HG02588 (cell line): ENCODE data around the gene CD40.

Source experiments
- ATAC-seq: cut with Tn5 transposase; IDR thresholded peaks from one replicate; pipeline ENCODE4 v1.9.1; 2021; ENCODE audit warnings: mild to moderate bottlenecking, moderate library complexity; ENCODE audit not compliant: unreplicated experiment

CD40 gene

DNA sequence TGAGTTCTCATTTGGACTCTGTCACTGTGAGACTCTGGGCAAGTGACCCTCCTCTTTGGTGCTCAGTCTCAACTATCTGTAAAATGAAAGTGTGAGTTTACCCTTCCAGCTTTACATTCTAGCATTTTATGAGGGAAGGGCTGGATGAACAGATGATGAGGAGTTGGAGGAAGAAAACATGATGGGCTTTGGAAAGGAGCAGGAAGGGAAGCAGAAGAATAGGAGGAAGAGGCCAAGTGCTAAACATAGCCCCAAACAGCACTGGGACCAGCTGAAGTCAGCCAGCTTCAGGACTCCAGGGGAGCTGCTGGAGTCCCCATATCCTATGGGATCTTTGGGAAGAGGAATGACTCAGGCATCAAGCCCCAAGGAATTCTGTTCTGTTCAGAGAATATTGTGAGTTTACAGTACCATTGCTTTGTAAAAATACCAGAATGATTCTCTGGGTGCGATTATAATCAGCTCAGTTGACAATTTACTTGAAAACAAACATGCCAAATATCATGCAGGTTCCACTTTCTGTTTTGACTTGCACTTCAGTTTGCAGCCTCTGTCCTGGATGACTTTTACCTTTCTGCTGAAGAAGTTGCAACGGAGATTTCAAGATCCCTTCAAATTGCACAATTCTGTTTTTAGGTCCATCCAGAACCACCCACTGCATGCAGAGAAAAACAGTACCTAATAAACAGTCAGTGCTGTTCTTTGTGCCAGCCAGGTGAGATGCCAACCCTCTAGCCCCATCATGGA is 3.2 kb downstream of the CD40 start:
- no peak for ATAC-seq

DNA sequence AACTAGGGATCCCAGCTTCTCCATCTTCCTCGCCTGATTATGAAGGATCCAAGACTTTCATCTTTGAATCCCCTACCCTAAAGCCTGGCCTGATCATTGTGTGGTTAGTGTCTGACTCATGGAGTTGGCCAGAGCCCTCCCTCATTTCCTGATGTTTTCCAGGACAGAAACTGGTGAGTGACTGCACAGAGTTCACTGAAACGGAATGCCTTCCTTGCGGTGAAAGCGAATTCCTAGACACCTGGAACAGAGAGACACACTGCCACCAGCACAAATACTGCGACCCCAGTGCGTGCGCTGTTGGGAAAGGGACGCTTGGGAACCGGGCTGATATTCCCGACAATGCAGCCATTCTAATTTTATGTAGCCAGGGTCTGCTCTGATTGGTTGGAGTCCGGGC is 4.0 kb downstream of the CD40 start:
- no peak for ATAC-seq

- no peak for ATAC-seq
These were observed 4.7 kb downstream of the CD40 start for GRCh38 chr20:46122516-46123481.

DNA sequence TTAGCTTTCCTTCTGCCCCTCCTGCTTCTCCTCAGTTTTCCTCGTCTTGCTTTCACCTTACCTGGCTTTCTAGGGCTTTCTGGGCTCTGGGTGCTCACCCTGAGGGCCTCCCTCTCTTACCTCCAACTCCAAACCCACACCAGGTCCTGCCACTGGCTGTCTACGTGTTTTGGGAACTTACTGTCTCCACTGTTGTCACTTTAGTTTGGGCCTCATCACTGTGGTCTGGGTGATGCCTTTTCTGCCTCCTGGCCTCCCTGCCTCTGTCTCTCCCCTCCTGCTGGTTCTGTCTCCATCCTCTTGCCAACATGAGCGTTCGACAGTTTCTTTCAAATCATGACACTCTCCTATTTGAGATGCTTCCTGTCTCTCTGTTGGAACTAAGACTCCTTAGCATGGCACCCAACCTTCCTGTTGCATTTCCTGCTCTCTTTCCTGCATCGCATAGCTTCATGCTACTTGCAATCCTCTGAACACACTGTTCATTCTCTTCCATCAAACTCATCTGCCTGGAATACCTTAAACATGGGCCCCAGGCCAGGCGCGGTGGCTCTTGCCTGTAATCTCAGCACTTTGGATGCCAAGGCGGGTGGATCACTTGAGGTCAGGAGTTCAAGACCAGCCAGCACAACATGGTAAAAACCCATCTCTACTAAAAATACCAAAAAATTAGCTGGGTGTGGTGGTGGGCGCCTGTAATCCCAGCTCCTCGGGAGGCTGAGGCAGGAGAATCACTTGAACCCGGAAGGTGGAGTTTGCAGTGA is 5.5 kb downstream of the CD40 start:
- ATAC-seq: no peak

DNA sequence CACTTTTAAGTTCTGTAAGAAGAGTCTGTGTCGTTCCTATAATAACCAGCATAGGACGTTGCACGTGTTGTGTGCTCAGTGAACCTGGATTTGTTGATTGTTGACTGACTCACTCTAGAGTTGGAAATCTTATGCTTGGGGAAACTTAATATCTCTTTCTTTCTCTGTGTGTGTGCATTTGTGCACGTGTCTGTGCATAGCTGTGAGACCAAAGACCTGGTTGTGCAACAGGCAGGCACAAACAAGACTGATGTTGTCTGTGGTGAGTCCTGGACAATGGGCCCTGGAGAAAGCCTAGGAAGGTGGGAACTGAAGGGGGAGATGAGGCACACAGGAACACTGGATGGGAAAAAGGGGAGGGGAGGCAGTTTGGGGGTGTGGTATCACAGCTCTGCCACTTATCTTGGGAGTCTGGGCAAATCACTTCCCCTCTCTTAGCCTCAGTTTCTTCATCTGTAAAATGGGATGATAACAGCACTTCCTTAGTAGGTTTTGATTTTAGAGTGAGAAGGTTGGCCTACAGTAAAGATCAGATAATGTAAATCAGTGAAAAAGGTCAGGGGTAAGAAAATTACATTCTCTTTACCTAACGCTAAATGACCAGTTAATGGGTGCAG is 8.4 kb downstream of the CD40 start:
- no peak for ATAC-seq

- ATAC-seq: no peak
These were observed 9.4 kb downstream of the CD40 start for GRCh38 chr20:46127396-46128010.

DNA sequence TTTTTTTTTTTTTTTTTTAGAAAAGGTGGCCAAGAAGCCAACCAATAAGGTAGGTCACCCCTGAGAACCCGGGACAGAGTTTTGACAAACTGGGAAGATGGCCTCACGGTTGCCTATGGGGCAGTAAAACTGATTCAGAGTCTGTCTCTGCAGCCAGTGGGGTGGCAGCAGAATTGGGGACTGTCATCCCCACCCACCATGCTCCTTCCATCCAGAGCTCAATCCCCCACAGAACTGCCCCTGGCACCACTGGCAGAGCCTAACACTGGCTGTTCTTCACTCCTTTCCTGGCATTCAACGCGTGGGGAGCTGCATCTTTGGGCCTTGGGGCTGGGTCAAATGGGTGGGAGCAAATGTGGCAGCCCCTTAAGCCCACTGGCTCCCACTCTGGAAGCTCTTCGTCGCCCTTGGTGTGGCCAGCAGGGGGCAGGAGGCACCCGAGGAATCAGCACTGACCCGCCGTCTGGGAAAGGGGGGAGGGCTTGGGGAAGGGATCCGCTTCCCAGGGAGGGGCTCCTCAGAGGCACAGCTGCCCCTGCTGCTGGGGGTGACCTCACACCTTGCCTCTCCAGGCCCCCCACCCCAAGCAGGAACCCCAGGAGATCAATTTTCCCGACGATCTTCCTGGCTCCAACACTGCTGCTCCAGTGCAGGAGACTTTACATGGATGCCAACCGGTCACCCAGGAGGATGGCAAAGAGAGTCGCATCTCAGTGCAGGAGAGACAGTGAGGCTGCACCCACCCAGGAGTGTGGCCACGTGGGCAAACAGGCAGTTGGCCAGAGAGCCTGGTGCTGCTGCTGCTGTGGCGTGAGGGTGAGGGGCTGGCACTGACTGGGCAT is 10.4 kb downstream of the CD40 start:
- no peak for ATAC-seq

GRCh38 chr20:46129955-46130481 is 11.9 kb downstream of the CD40 start:
- no peak for ATAC-seq

GRCh38 chr20:46130534-46130933 is 12.4 kb downstream of the CD40 start:
- no peak for ATAC-seq

DNA sequence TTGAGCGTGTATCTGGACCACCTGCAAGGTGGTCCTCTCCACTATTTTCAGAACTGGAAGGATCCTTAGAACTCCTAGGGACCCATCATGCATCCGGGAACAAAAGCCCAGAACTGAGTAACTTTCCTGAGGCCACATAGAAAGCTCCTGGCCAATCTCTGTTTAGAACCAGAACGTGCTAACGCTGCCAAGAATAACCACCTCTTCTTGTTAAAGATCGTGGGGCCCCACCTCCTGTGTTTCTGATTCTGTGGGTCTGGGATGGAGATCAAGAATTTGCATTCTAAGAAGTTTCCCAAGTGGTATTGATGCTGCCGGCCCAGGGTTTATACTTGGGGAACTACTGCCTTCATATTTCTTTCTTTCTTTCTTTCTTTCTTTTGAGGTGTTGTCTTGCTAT is 13.3 kb downstream of the CD40 start:
- no peak for ATAC-seq

- ATAC-seq: peak; percentile 51
These were observed 14.6 kb downstream of the CD40 start for GRCh38 chr20:46132705-46133120.

- ATAC-seq: no peak
These were observed 16.0 kb downstream of the CD40 start for GRCh38 chr20:46133886-46134654.

DNA sequence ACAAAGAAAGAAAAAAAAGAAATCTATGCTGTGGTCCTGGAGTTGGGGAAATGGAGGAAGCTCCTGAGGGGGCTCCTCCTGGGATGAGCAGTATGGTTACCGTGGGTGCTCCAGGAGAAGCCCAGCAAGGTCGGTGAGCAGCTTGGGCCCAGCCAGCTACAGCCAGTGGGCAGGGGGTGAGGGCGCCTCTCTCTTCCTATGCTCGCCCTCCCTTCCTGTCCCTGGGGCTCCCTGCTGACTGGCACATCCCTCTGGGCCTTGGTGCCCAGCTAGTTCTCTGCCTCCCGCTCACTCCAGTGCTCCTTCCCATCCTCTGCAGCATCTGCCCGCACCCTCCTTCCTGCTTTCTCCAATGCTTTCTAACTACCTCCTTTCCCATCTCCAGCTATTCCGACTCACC is 16.6 kb downstream of the CD40 start:
- no peak for ATAC-seq

GRCh38 chr20:46135856-46136633 is 17.9 kb downstream of the CD40 start:
- ATAC-seq: no peak

DNA sequence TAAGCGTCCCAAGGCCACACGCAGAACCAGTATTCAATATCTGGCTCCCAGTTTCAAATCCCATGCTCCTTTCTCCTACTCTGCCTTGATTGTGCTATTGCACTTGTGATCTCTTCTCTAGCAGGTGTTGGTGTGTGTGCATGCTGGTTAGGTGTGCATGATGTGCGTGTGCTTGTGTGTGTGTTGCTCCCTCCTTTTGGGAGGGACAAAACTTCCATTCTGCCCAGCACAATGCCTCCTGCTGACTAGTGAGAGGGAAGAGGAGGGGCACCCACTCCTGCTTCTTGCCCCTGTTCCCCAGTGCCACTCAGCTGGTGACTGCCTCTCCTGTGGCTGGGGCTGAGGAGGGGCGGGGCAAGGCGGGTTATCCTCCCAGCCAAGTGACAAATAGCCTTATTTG is 19.7 kb downstream of the CD40 start:
- ATAC-seq: no peak

- ATAC-seq: no peak
These were observed 21.3 kb downstream of the CD40 start for GRCh38 chr20:46139266-46139889.

- ATAC-seq: no peak
These were observed 21.9 kb downstream of the CD40 start for GRCh38 chr20:46139908-46140482.
